Upper lobe of left lung (tissue), 6 donors: Measurements from ENCODE around the gene AADACL2. TPM values are rescaled to one million over a fixed set of nuclear protein-coding genes. Genes with fewer than 3 reads are reported as not detected.

ENCODE experiments used
- ATAC-seq, 2 donors: fragments of 200-7000 bp; cut with Tn5 transposase; one replicate each; pipeline ENCODE4 v1.9.1; 2022; ENCODE audit warnings: mild to moderate bottlenecking in 2 of 2, moderate library complexity in 2 of 2; ENCODE audit not compliant: low FRiP score in 2 of 2
- DNase-seq, 2 donors: peaks; one replicate each; pipeline ENCODE4 v3.0.0-alpha.2; 2019 to 2020
- H3K27ac ChIP-seq, 4 donors: fragments of 200-600 bp; sonication (generic); one replicate each; pipeline ENCODE4 v1.5.1; 2016 to 2019
- H3K27me3 ChIP-seq, 4 donors: fragments of 200-600 bp; sonication (generic); one replicate each; pipeline ENCODE4 v1.5.1; 2017 to 2019
- H3K36me3 ChIP-seq, 4 donors: fragments of 200-600 bp; sonication (generic); one replicate each; pipeline ENCODE4 v1.5.1; 2016 to 2019
- H3K4me1 ChIP-seq, 4 donors: fragments of 200-600 bp; sonication (generic); one replicate each; pipeline ENCODE4 v1.5.1; 2018 to 2019
- H3K4me3 ChIP-seq, 4 donors: fragments of 200-600 bp; sonication (generic); one replicate each; pipeline ENCODE4 v1.5.1; 2017 to 2019; ENCODE audit warnings: mild to moderate bottlenecking in 2 of 4, moderate library complexity in 1 of 4
- H3K9me3 ChIP-seq, 4 donors: fragments of 200-600 bp; sonication (generic); one replicate each; pipeline ENCODE4 v1.5.1; 2018 to 2019
- CTCF ChIP-seq, 6 experiments: fragments of 450-650 bp in 4 of 6; fragments of 200-600 bp in 2 of 6; sonication (generic) in 2 of 6; IDR thresholded peaks; one replicate each; pipeline ENCODE4 v1.5.1; 2016 to 2019; ENCODE audit warnings: antibody characterized with exemption in 6 of 6
- EP300 ChIP-seq, 4 donors: sonication (generic); formaldehyde crosslinking; IDR thresholded peaks; one replicate each; pipeline ENCODE4 v1.5.1; 2017; ENCODE audit warnings: antibody characterized with exemption in 4 of 4, control low read depth in 2 of 4
- POLR2A ChIP-seq, 4 donors: fragments of 450-650 bp; IDR thresholded peaks; one replicate each; pipeline ENCODE4 v1.5.1; 2016 to 2017; ENCODE audit warnings: antibody characterized with exemption in 4 of 4, mild to moderate bottlenecking in 2 of 4
- POLR2AphosphoS5 ChIP-seq, 2 donors: sonication (generic); formaldehyde crosslinking; IDR thresholded peaks; one replicate each; pipeline ENCODE4 v1.5.1; 2017; ENCODE audit warnings: antibody characterized with exemption in 2 of 2
- WGBS, 2 donors: methylation state at CpG; one replicate each; pipeline ENCODE4 v1.1.5; 2017 to 2018; 5-methylcytosine and 5-hydroxymethylcytosine counted together
- total RNA-seq, 6 donors: library from RNA; depleted of rRNA in 4 of 6; stranded (reverse); fragments of >200 nt in 4 of 6; gene quantifications; one replicate each; pipeline versions ENCODE4 v1.1.0 to v1.2.1, GENCODE V29; 2016 to 2021
- donor health status: DM: no; HTN: no; CAD: no; lungs with moderate emphysema.
- donor health status: DM: no; HTN: yes; CAD: no; lungs with severe emphysema.

AADACL2 gene
- total RNA-seq, 6 donors from 2014 or later = 1.6 TPM; not detected in 5

- Histone ChIP-seq H3K4me3 (no peak overlapping the region), H3K27ac (no peak overlapping the region), H3K36me3 (no peaks in the 10 kb centered on the region), H3K4me1 (no peaks in the 10 kb centered on the region), H3K27me3 (no peaks in the 10 kb centered on the region), H3K9me3 (peaks cover 0 to 4% (median 0%) of the 10 kb centered on the region in 4 donors)
- WGBS, 2 donors = 95 to 99% methylated on average over 8 of the region's 8 CpGs
- DNase-seq (no peak), ATAC-seq (no peak)
- TF ChIP-seq POLR2AphosphoS5 (IDR thresholded peaks at IDR 0.05) (no peak), POLR2A (IDR thresholded peaks at IDR 0.05) (no peak), EP300 (IDR thresholded peaks at IDR 0.05) (no peak), CTCF (IDR thresholded peaks at IDR 0.05) (no peak)
These were observed 12.4 kb upstream of the AADACL2 start for GRCh38 chr3:151721294-151721693.

GRCh38 chr3:151722856-151723255 is 10.9 kb upstream of the AADACL2 start:
- TF ChIP-seq POLR2AphosphoS5 (IDR thresholded peaks at IDR 0.05) (no peak), EP300 (IDR thresholded peaks at IDR 0.05) (no peak), POLR2A (IDR thresholded peaks at IDR 0.05) (no peak), CTCF (IDR thresholded peaks at IDR 0.05) (no peak)
- WGBS, 2 donors = 85 to 87% methylated on average over 2 of the region's 2 CpGs
- no peak for ATAC-seq

GRCh38 chr3:151724576-151725562 is 8.9 kb upstream of the AADACL2 start:
- no peak for TF ChIP-seq POLR2A (IDR thresholded peaks at IDR 0.05)
- no peak for TF ChIP-seq CTCF (IDR thresholded peaks at IDR 0.05)
- TF ChIP-seq POLR2AphosphoS5 (IDR thresholded peaks at IDR 0.05) = no peak
- TF ChIP-seq EP300 (IDR thresholded peaks at IDR 0.05) = no peak
- no peak for ATAC-seq
- Histone ChIP-seq H3K36me3 (no peaks in the 10 kb centered on the region), H3K27ac (no peak overlapping the region), H3K9me3 (peaks cover 0 to 4% (median 0%) of the 10 kb centered on the region in 4 donors), H3K27me3 (no peaks in the 10 kb centered on the region), H3K4me3 (no peak overlapping the region), H3K4me1 (no peaks in the 10 kb centered on the region)
- DNase-seq = no peak
- 80 to 86% methylated on average over 6 of the region's 6 CpGs for WGBS, 2 donors

More at GRCh38 chr3:151722856-151723255, 10.9 kb upstream of the AADACL2 start:
- Histone ChIP-seq H3K4me1 (no peaks in the 10 kb centered on the region), H3K27me3 (no peaks in the 10 kb centered on the region), H3K27ac (no peak overlapping the region), H3K9me3 (peaks cover 0 to 4% (median 0%) of the 10 kb centered on the region in 4 donors), H3K36me3 (no peaks in the 10 kb centered on the region), H3K4me3 (no peak overlapping the region)
- DNase-seq = no peak

GRCh38 chr3:151726016-151726415 is 7.7 kb upstream of the AADACL2 start:
- H3K9me3 ChIP-seq = peaks cover 0 to 4% (median 0%) of the 10 kb centered on the region in 4 donors
- H3K4me3 ChIP-seq = no peak overlapping the region
- no peaks in the 10 kb centered on the region for H3K4me1 ChIP-seq
- no peaks in the 10 kb centered on the region for H3K27me3 ChIP-seq
- WGBS, 2 donors = 61 to 78% methylated on average over 1 of the region's 1 CpG
- no peak overlapping the region for H3K27ac ChIP-seq
- no peak for DNase-seq
- ATAC-seq = no peak
- no peaks in the 10 kb centered on the region for H3K36me3 ChIP-seq
- TF ChIP-seq EP300 (IDR thresholded peaks at IDR 0.05) = no peak
- TF ChIP-seq POLR2A (IDR thresholded peaks at IDR 0.05) = no peak
- no peak for TF ChIP-seq CTCF (IDR thresholded peaks at IDR 0.05)
